ENCODE measurements around the gene SAGE1. TPM values are rescaled to one million over a fixed set of nuclear protein-coding genes. Genes with fewer than 3 reads are reported as not detected.

Gene SAGE1
- total RNA-seq, 1 experiment from 2014 or later, result not detected

GRCh38 chrX:135951291-135951690 is 57.8 kb downstream of the SAGE1 start (continued):
- TF ChIP-seq ATF6 (CRISPR knock-in tag; IDR thresholded peaks at IDR 0.05) (no peak), TEAD4 (CRISPR knock-in tag; IDR thresholded peaks at IDR 0.05) (no peak)

Other genes starting within 250 kb of the SAGE1 start
- gene CT45A1, start 180.1 kb upstream of the SAGE1 start, total RNA-seq (2021), result not detected in 3 replicates
- gene CT45A3, start 125.5 kb upstream of the SAGE1 start, total RNA-seq (2021), result not detected in 3 replicates
- gene CT45A5, start 108.2 kb upstream of the SAGE1 start, total RNA-seq (2021), result not detected in 3 replicates
- not detected in 3 replicates for gene CT45A6, start 90.9 kb upstream of the SAGE1 start, total RNA-seq (2021)
- not detected in 3 replicates for gene CT45A2, start 73.7 kb upstream of the SAGE1 start, total RNA-seq (2021)
- gene CT45A7, start 56.4 kb upstream of the SAGE1 start, total RNA-seq (2021), result not detected in 3 replicates
- not detected in 3 replicates for gene CT45A8, start 39.2 kb upstream of the SAGE1 start, total RNA-seq (2021)
- not detected in 3 replicates for gene CT45A9, start 21.9 kb upstream of the SAGE1 start, total RNA-seq (2021)
- gene CT45A10, start 272 bp upstream of the SAGE1 start, total RNA-seq (2021), result 0.33 TPM in 1 of 3 replicates, not detected in the others
- gene MMGT1, start 80.3 kb downstream of the SAGE1 start, total RNA-seq (2021), result 15.4 to 18.8 TPM (median 18.1 TPM) in 3 replicates
- 8.2 to 10.8 TPM (median 9.6 TPM) in 3 replicates for gene SLC9A6, start 91.7 kb downstream of the SAGE1 start, total RNA-seq (2021)

Measured in WTC11 (cell line).